ENCODE data around the gene TMEM214.

DNA sequence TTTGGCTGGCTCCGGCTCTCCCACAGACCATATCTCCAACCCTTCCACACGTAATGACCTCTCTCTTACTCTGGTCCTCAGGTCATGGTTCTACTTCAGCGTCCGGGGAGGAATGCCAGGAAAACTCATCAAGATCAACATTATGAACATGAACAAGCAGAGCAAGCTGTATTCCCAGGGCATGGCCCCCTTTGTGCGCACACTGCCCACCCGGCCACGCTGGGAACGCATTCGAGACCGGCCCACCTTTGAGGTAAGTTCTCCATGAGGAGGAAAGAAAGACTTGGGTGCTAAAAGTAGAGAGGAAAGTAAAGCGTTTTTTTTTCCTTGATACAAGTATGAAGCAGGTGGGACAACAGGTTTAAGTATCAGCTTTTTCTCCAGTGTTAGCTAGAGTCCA is 20.6 kb downstream of the TMEM214 start:
- TF ChIP-seq, protein P1, sequence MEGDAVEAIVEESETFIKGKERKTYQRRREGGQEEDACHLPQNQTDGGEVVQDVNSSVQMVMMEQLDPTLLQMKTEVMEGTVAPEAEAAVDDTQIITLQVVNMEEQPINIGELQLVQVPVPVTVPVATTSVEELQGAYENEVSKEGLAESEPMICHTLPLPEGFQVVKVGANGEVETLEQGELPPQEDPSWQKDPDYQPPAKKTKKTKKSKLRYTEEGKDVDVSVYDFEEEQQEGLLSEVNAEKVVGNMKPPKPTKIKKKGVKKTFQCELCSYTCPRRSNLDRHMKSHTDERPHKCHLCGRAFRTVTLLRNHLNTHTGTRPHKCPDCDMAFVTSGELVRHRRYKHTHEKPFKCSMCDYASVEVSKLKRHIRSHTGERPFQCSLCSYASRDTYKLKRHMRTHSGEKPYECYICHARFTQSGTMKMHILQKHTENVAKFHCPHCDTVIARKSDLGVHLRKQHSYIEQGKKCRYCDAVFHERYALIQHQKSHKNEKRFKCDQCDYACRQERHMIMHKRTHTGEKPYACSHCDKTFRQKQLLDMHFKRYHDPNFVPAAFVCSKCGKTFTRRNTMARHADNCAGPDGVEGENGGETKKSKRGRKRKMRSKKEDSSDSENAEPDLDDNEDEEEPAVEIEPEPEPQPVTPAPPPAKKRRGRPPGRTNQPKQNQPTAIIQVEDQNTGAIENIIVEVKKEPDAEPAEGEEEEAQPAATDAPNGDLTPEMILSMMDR (conservative IDR thresholded peaks at IDR 0.05 in 1 of 2, IDR thresholded peaks at IDR 0.05 in 1 of 2; ENCODE audit: extremely low read depth in 1 of 2, insufficient read depth in 1 of 2, low read depth in 1 of 2, low read length in 2 of 2) = no peak
- TF ChIP-seq EZH2 (IDR thresholded peaks at IDR 0.05; ENCODE audit: borderline replicate concordance, low read length) = no peak
